Measurements from ENCODE around the gene ABCF2.
A peak's percentile ranks its signal among the peaks of the same experiment; 100 is the strongest.

The ABCF2 gene

DNA sequence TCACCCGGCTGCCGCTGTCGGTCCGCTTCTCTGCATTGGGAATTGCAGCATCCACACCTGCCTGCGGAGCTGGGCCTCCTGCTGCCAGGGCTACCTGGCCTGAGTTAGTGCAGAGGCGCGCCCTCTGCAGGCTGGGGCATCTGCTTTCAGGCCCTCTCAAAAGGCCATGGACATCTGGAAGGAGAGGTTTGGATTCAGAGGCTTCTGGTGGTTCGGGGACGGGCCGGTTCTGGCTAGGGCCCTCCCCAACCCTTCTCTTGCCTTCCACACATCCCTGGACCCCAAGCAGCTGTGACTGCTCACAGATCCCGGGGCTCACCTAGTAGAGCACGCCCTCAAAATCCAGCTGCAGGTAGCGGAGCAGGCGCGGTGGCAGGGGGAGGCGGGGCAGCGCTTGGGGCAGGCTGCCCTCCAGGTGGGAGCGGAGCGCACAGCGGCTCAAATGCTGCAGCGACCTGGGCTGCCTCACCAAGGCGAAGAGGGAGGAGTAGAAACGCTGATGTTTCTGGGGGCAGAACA is 51.2 kb downstream of the ABCF2 start:
- no peaks in the 10 kb centered on the region for H4K20me1 ChIP-seq (ENCODE audit: insufficient read depth, low read length)
- TF ChIP-seq, protein P1, sequence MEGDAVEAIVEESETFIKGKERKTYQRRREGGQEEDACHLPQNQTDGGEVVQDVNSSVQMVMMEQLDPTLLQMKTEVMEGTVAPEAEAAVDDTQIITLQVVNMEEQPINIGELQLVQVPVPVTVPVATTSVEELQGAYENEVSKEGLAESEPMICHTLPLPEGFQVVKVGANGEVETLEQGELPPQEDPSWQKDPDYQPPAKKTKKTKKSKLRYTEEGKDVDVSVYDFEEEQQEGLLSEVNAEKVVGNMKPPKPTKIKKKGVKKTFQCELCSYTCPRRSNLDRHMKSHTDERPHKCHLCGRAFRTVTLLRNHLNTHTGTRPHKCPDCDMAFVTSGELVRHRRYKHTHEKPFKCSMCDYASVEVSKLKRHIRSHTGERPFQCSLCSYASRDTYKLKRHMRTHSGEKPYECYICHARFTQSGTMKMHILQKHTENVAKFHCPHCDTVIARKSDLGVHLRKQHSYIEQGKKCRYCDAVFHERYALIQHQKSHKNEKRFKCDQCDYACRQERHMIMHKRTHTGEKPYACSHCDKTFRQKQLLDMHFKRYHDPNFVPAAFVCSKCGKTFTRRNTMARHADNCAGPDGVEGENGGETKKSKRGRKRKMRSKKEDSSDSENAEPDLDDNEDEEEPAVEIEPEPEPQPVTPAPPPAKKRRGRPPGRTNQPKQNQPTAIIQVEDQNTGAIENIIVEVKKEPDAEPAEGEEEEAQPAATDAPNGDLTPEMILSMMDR (IDR thresholded peaks at IDR 0.05; ENCODE audit: low read length) = peak; percentile 40
- TF ChIP-seq EZH2 (optimal IDR thresholded peaks at IDR 0.05; ENCODE audit: low read depth, low read length) = no peak
- TF ChIP-seq EZH2phosphoT487 (IDR thresholded peaks at IDR 0.05; ENCODE audit: low read length) = no peak
- H3K36me3 ChIP-seq (replicated peaks; ENCODE audit: insufficient read depth, low read length) = no peaks in the 10 kb centered on the region
- no peak overlapping the region for H3K9ac ChIP-seq (ENCODE audit: low read length)
- H3K9me2 ChIP-seq (replicated peaks; ENCODE audit: insufficient read depth, low read length) = no peaks in the 10 kb centered on the region
- no peaks in the 10 kb centered on the region for H3K9me3 ChIP-seq (replicated peaks; ENCODE audit: insufficient read depth, low read length)
- H3K79me2 ChIP-seq (ENCODE audit: low read length) = no peaks in the 10 kb centered on the region
- H3K4me1 ChIP-seq (ENCODE audit: low read length) = no peaks in the 10 kb centered on the region
- H3K27ac ChIP-seq (ENCODE audit: low read length) = no peak overlapping the region
- H3K27me3 ChIP-seq (replicated peaks; ENCODE audit: insufficient read depth, low read length) = peaks cover 88% of the 10 kb centered on the region
- no peak overlapping the region for H2AFZ ChIP-seq (ENCODE audit: low read length)
- DNase-seq = no peak
- no peak overlapping the region for H3K4me3 ChIP-seq (ENCODE audit: low read length)
- H3K4me2 ChIP-seq (ENCODE audit: low read depth, low read length) = no peak overlapping the region
- H3F3A ChIP-seq (ENCODE audit: insufficient read depth, low read length) = no peaks in the 10 kb centered on the region

DNA sequence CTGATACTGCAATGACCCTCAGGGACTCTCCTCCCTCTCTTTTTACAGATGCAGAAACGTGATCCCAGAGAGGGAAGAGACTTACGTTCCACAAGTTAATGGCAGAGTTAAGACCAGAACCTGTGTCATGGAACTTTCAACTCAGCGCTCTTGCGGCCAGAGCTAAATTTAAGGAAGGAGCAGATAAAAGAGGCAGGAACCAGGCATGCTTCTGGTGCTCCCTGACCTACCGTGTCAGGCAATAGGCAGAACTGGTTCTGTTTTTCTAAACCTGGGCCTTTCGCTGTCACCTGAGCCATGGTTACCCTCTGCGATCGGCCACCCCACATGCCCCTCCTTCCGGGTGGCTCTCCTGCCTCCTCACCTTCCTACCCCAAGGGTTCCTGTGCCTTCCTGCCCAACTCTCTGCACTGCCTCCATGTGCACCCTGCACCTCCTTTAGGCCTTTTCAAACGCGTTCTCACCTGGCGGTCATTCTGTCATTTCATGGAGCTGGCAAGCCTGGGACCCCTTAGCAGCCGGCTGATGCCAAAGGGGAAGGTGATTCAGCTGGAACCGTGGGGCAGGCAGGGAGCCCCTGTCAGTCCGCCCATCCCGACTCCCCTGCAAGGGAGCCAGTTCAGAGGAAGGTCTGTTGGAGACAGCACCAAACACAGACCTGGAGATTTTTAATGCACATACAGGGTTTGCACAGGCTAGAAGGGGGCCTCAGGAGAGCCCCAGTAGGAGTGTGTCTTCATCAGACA is 51.8 kb downstream of the ABCF2 start:
- Histone ChIP-seq H3K9me3 (replicated peaks; ENCODE audit: insufficient read depth, low read length) (no peaks in the 10 kb centered on the region), H4K20me1 (ENCODE audit: insufficient read depth, low read length) (no peaks in the 10 kb centered on the region), H3K4me1 (ENCODE audit: low read length) (no peaks in the 10 kb centered on the region), H3K4me3 (ENCODE audit: low read length) (no peak overlapping the region), H3F3A (ENCODE audit: insufficient read depth, low read length) (no peaks in the 10 kb centered on the region), H3K36me3 (replicated peaks; ENCODE audit: insufficient read depth, low read length) (no peaks in the 10 kb centered on the region), H3K4me2 (ENCODE audit: low read depth, low read length) (no peak overlapping the region), H3K79me2 (ENCODE audit: low read length) (no peaks in the 10 kb centered on the region), H2AFZ (ENCODE audit: low read length) (no peak overlapping the region), H3K9me2 (replicated peaks; ENCODE audit: insufficient read depth, low read length) (no peaks in the 10 kb centered on the region), H3K27me3 (replicated peaks; ENCODE audit: insufficient read depth, low read length) (peaks cover 83% of the 10 kb centered on the region), H3K27ac (ENCODE audit: low read length) (no peak overlapping the region), H3K9ac (ENCODE audit: low read length) (no peak overlapping the region)
- no peak for DNase-seq
- TF ChIP-seq, protein P1 (IDR thresholded peaks at IDR 0.05; ENCODE audit: low read length) = no peak
- TF ChIP-seq EZH2 (optimal IDR thresholded peaks at IDR 0.05; ENCODE audit: low read depth, low read length) (no peak), EZH2phosphoT487 (IDR thresholded peaks at IDR 0.05; ENCODE audit: low read length) (no peak)

DNA sequence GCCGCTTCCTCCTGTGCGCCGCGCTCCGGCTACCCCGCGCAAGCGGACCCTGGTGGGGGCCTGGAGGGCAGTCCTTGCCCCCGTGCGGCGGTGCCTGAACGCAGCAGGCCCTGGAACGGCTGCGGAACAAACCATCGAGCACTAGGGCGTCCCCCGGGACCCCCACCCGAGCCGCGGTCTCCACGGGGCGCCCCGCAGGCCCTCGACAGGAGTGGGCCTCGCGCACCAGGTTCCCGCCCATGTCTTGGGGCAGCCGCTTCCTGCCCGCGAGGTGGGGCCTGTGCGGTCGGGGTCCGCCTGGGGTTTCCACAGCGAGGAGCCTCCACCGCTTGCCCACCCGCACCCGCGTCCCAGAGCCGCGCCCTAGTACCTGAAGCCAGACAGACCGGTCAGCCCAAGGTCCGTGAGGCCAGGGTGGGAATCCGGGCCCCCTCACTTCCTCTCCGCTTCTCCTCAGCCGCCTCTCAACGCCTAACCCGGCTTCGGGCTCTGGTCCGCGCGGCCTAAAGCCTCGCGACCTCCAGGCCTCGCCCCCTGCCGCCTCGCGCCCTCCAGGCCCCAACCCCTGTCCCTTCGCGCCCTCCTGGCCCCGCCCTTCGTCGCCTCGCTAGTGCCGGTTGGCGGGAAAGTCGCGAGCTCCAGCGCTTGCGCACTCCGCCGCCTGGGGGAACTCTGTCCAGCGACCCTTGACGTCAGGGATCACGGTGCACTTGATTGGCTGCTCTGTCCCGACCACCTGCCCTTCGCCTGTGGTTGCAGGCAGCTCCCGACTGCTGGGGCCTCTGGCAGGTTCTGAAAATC is 52.6 kb downstream of the ABCF2 start:
- Histone ChIP-seq H3K27ac (ENCODE audit: low read length) (no peak overlapping the region), H3K4me2 (ENCODE audit: low read depth, low read length) (no peak overlapping the region)
- DNase-seq = no peak

More for the DNA sequence above, 52.6 kb downstream of the ABCF2 start:
- Histone ChIP-seq H3K27me3 (replicated peaks; ENCODE audit: insufficient read depth, low read length) (peaks cover 83% of the 10 kb centered on the region), H3K36me3 (replicated peaks; ENCODE audit: insufficient read depth, low read length) (no peaks in the 10 kb centered on the region), H3K9me3 (replicated peaks; ENCODE audit: insufficient read depth, low read length) (no peaks in the 10 kb centered on the region), H3K79me2 (ENCODE audit: low read length) (no peaks in the 10 kb centered on the region), H3F3A (ENCODE audit: insufficient read depth, low read length) (no peaks in the 10 kb centered on the region), H3K9ac (ENCODE audit: low read length) (no peak overlapping the region), H4K20me1 (ENCODE audit: insufficient read depth, low read length) (no peaks in the 10 kb centered on the region), H3K4me1 (ENCODE audit: low read length) (no peaks in the 10 kb centered on the region), H3K9me2 (replicated peaks; ENCODE audit: insufficient read depth, low read length) (no peaks in the 10 kb centered on the region), H3K4me3 (ENCODE audit: low read length) (no peak overlapping the region), H2AFZ (ENCODE audit: low read length) (no peak overlapping the region)
- no peak for TF ChIP-seq EZH2phosphoT487 (IDR thresholded peaks at IDR 0.05; ENCODE audit: low read length)
- TF ChIP-seq, protein P1 (IDR thresholded peaks at IDR 0.05; ENCODE audit: low read length) = no peak
- no peak for TF ChIP-seq EZH2 (optimal IDR thresholded peaks at IDR 0.05; ENCODE audit: low read depth, low read length)
